Kidney (tissue), 14 donors: Measurements from ENCODE around the gene RIPK1. TPM values are rescaled to one million over a fixed set of nuclear protein-coding genes. Genes with fewer than 3 reads are reported as not detected.

Experiments
- DNase-seq, 5 donors: peaks; one replicate each; pipeline ENCODE4 v3.0.0-alpha.2; 2013 to 2020
- FAIRE-seq: peaks from 2 replicates; lab custom pipeline; 2012; peaks lifted over from hg19 to GRCh38; lab: Jason Lieb, UNC
- H3K27ac ChIP-seq, 2 donors: one replicate each; pipeline ENCODE4 v1.7.0; 2013; ENCODE audit warnings: low read depth in 2 of 2, low read length in 2 of 2, inconsistent platforms in 1 of 2
- H3K27me3 ChIP-seq: one replicate; pipeline ENCODE4 v1.7.1; 2013; ENCODE audit warnings: low read length, inconsistent platforms; ENCODE audit not compliant: control insufficient read depth, insufficient read depth
- H3K36me3 ChIP-seq, 3 donors: one replicate each; pipeline versions ENCODE4 v1.7.0 to v1.7.1; 2013; ENCODE audit warnings: low read length in 3 of 3, control low read depth in 1 of 3, inconsistent platforms in 1 of 3; ENCODE audit not compliant: insufficient read depth in 3 of 3, control insufficient read depth in 2 of 3
- H3K4me1 ChIP-seq, 3 donors: one replicate each; pipeline versions ENCODE4 v1.7.0 to v1.7.1; 2013; ENCODE audit warnings: low read length in 3 of 3, inconsistent platforms in 1 of 3, low read depth in 1 of 3; ENCODE audit not compliant: control insufficient read depth in 2 of 3, insufficient read depth in 2 of 3
- H3K4me3 ChIP-seq, 3 donors: one replicate each; pipeline versions ENCODE4 v1.7.0 to v1.8.1; 2013; ENCODE audit warnings: low read length in 3 of 3, control low read depth in 1 of 3, inconsistent platforms in 1 of 3
- H3K9ac ChIP-seq, 3 donors: one replicate each; pipeline versions ENCODE4 v1.7.0 to v1.7.1; 2013; ENCODE audit warnings: low read length in 3 of 3, control low read depth in 1 of 3, inconsistent platforms in 1 of 3
- H3K9me3 ChIP-seq, 3 donors: one replicate each; pipeline versions ENCODE4 v1.7.0 to v1.7.1; 2013; ENCODE audit warnings: low read length in 3 of 3, control low read depth in 1 of 3, inconsistent platforms in 1 of 3; ENCODE audit not compliant: control insufficient read depth in 2 of 3, insufficient read depth in 1 of 3
- intact Hi-C: fragments of 100-400 bp; cut with DNase I; formaldehyde crosslinking; loops from one replicate; pipeline ENCODE4 v1.11.1; 2022
- polyA plus RNA-seq: library from polyadenylated mRNA; stranded (reverse); fragments of 350-450 nt; fragmentation: Illumina TruSeq; extraction: RNeasy Lipid Tissue Mini Kit (QIAGEN cat#74804); gene quantifications from one replicate; pipeline ENCODE4 v1.2.3, GENCODE V29; 2014; ENCODE audit warnings: low read depth, low replicate concordance; ENCODE audit not compliant: insufficient read depth
- total RNA-seq: library from RNA; stranded (reverse); fragmentation: NEBNext Ultra II Directional; extraction: Animal tissue kit (Norgen Biotek cat#: 25700); gene quantifications from one replicate; pipeline ENCODE4 v1.2.1, GENCODE V29; 2021
- TF ChIP-seq, protein P1 (sequence below): IDR thresholded peaks from 3 replicates; pipeline ENCODE4 v1.5.1; 2012; ENCODE audit warnings: mild to moderate bottlenecking, moderate library complexity, borderline replicate concordance; ENCODE audit not compliant: insufficient read depth; ENCODE audit errors: extremely low read depth
- donor health status: control.
- donor health status: control.
- donor health status: control.
- donor health status: control.
- donor health status: control.
- donor health status: DM: yes; HTN: yes; CAD: no.
- donor health status: Normal renal cell carcinoma (clear cell type).

Gene RIPK1
- total and polyA plus RNA-seq, 2 donors from 2014 or later: 14.7 to 30.4 TPM

DNA sequence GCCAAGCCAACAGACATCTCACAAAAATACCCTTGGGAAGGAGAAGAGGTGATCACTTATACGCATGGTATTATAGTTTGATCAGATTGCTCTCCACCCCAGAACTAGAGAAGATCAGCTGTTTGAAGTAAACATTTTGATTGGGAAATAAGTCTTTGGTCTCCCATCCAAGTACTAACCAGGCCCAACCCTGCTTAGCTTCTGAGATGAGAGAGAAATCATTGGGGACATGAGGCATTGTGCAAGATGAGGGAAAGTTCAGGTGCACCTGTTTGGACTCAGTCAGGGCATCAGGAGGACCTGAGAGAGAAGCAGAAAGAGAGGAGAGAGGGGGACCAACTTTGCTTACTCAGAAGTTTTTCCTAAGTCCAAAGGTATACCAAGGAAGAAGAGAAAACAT lies 11.4 kb downstream of the RIPK1 start:
- TF ChIP-seq, protein P1, sequence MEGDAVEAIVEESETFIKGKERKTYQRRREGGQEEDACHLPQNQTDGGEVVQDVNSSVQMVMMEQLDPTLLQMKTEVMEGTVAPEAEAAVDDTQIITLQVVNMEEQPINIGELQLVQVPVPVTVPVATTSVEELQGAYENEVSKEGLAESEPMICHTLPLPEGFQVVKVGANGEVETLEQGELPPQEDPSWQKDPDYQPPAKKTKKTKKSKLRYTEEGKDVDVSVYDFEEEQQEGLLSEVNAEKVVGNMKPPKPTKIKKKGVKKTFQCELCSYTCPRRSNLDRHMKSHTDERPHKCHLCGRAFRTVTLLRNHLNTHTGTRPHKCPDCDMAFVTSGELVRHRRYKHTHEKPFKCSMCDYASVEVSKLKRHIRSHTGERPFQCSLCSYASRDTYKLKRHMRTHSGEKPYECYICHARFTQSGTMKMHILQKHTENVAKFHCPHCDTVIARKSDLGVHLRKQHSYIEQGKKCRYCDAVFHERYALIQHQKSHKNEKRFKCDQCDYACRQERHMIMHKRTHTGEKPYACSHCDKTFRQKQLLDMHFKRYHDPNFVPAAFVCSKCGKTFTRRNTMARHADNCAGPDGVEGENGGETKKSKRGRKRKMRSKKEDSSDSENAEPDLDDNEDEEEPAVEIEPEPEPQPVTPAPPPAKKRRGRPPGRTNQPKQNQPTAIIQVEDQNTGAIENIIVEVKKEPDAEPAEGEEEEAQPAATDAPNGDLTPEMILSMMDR: no peak
- Histone ChIP-seq H3K9me3 (no peaks in the 10 kb centered on the region), H3K4me1 (peaks cover 0 to 5% (median 0%) of the 10 kb centered on the region in 3 donors), H3K27me3 (no peaks in the 10 kb centered on the region), H3K27ac (no peak overlapping the region), H3K4me3 (no peak overlapping the region), H3K36me3 (peaks cover 8 to 52% (median 38%) of the 10 kb centered on the region in 3 donors), H3K9ac (no peak overlapping the region)
- no peak for FAIRE-seq
- DNase-seq: no peak
- intact Hi-C loops: no loop called here

DNA sequence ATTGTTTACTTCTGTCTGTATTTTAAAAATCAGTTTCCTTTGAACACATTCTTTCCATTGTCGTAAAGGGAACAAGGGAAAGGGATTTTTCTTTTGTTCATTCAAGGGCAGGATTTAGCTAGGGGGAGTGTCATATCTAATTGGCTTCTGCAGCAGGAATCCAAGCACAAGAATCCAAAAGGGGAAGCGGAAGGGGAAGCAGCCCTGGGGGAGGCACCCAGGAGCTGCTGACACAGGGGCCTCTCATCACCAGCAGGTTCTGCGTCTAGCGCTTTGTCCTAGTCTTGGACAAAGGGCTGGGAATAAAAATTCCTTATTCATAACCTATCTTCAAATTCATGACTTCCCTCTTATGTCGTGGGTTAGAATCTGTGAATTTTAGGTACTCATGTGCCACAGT lies 13.7 kb downstream of the RIPK1 start:
- FAIRE-seq (no peak), DNase-seq (no peak)
- TF ChIP-seq, protein P1: no peak
- H3K9me3 ChIP-seq: no peaks in the 10 kb centered on the region
- H3K27ac ChIP-seq: no peak overlapping the region
- peaks cover 11 to 58% (median 45%) of the 10 kb centered on the region in 3 donors for H3K36me3 ChIP-seq
- intact Hi-C loops: no loop called here
- H3K27me3 ChIP-seq: no peaks in the 10 kb centered on the region
- no peak overlapping the region for H3K4me3 ChIP-seq
- H3K9ac ChIP-seq: no peak overlapping the region
- H3K4me1 ChIP-seq: no peaks in the 10 kb centered on the region

DNA sequence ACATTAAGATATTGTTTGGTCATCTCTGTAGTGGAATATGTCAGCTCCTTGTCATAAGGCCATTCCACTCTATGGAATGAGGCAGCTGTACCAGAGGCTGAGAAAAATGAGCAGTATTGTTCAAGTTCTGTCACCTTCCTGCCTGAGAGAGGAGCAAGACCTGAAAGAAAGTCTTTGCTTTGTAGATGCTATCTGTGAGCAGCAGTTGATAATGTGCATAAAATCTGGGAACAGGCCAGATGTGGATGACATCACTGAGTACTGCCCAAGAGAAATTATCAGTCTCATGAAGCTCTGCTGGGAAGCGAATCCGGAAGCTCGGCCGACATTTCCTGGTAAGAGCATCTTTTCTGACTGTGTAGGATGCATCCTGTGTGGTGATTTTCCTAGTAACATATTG lies 16.8 kb downstream of the RIPK1 start:
- DNase-seq (no peak), FAIRE-seq (no peak)
- H3K27ac ChIP-seq: no peak overlapping the region
- H3K4me1 ChIP-seq: no peaks in the 10 kb centered on the region
- intact Hi-C loops: no loop called here
- no peak overlapping the region for H3K4me3 ChIP-seq
- H3K9me3 ChIP-seq: no peaks in the 10 kb centered on the region
- H3K27me3 ChIP-seq: no peaks in the 10 kb centered on the region
- peaks cover 6 to 52% (median 45%) of the 10 kb centered on the region in 3 donors for H3K36me3 ChIP-seq
- no peak overlapping the region for H3K9ac ChIP-seq
- TF ChIP-seq, protein P1: no peak

DNA sequence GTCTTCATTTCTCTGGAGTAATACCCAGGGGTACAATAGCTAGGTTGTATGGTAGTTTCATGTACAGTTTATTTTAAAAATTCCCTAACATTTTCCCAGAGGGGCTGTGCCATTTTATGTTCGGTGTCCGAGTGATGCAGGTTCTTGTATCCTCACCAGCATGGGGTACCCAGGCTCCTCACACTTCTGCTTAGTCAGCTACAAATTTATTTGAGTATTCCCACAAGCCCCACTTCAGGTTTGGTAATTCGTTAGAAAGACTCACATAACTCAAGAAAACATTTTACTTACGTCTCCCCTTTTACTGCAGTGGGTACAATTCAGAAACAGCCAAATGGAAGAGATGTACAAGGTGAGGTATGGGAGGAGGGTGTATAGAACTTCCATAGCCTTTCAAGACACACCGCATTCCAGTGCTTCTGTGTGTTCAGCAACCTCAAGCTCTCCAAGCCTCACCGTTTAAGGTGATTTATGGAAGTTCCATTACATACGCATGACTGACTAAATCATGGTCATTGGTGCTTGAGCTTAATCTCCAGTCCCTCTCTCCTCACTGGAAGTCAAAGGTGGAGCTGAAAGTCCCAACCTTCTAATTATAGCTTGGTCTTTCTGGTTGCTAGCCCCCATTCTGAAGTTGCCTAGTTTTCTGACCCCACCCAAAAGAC lies 18.1 kb downstream of the RIPK1 start:
- FAIRE-seq (no peak), DNase-seq (peak in 3 of 5 donors; percentile 31 to 88 (median 63))
- Histone ChIP-seq H3K27ac (no peak overlapping the region), H3K27me3 (no peaks in the 10 kb centered on the region), H3K9ac (no peak overlapping the region), H3K9me3 (no peaks in the 10 kb centered on the region), H3K4me1 (no peaks in the 10 kb centered on the region), H3K4me3 (no peak overlapping the region), H3K36me3 (peaks cover 3 to 44% (median 39%) of the 10 kb centered on the region in 3 donors)
- intact Hi-C loops: no loop called here
- TF ChIP-seq, protein P1: no peak
